ENCODE data around the gene BCLAF1.

BCLAF1 gene

GRCh38 chr6:136323431-136324112 lies 33.9 kb upstream of the BCLAF1 start:
- Histone ChIP-seq H3K4me1 (ENCODE audit: insufficient read depth, low read length, severe bottlenecking) (peaks cover 13% of the 10 kb centered on the region), H2AFZ (ENCODE audit: low read length) (no peak overlapping the region), H4K20me1 (ENCODE audit: insufficient read depth, low read length) (no peaks in the 10 kb centered on the region), H3K9me2 (ENCODE audit: low read depth, low read length) (no peaks in the 10 kb centered on the region), H3K4me3 (ENCODE audit: low read depth, low read length, poor library complexity, severe bottlenecking) (no peak overlapping the region), H3K9me3 (ENCODE audit: low read length) (no peaks in the 10 kb centered on the region), H3K4me2 (ENCODE audit: low read length) (no peak overlapping the region), H3K36me3 (ENCODE audit: insufficient read depth, low read length) (no peaks in the 10 kb centered on the region), H3K79me2 (ENCODE audit: insufficient read depth, low read length) (no peaks in the 10 kb centered on the region), H3K9ac (ENCODE audit: low read length) (no peak overlapping the region), H3F3A (ENCODE audit: insufficient read depth, low read length) (peaks cover 3% of the 10 kb centered on the region; the same call in 1 of the 2 replicates), H3K27me3 (ENCODE audit: insufficient read depth, low read length) (peaks cover 3% of the 10 kb centered on the region; the same call in 1 of the 2 replicates), H3K27ac (ENCODE audit: low read depth, low read length, poor library complexity, severe bottlenecking) (no peak overlapping the region)
- TF ChIP-seq CTCF (IDR thresholded peaks at IDR 0.05; ENCODE audit: low read length) = no peak
- no peak for TF ChIP-seq EZH2 (IDR thresholded peaks at IDR 0.05; ENCODE audit: borderline replicate concordance, low read length)

- H3K4me1 ChIP-seq (ENCODE audit: insufficient read depth, low read length, severe bottlenecking) = no peaks in the 10 kb centered on the region
- H3K27ac ChIP-seq (ENCODE audit: low read depth, low read length, poor library complexity, severe bottlenecking) = no peak overlapping the region
- no peak overlapping the region for H3K9ac ChIP-seq (ENCODE audit: low read length)
- H3K9me3 ChIP-seq (ENCODE audit: low read length) = no peaks in the 10 kb centered on the region
- H3K79me2 ChIP-seq (ENCODE audit: insufficient read depth, low read length) = no peaks in the 10 kb centered on the region
- no peaks in the 10 kb centered on the region for H3K9me2 ChIP-seq (ENCODE audit: low read depth, low read length)
- no peak overlapping the region for H2AFZ ChIP-seq (ENCODE audit: low read length)
- no peaks in the 10 kb centered on the region for H4K20me1 ChIP-seq (ENCODE audit: insufficient read depth, low read length)
- H3F3A ChIP-seq (ENCODE audit: insufficient read depth, low read length) = peaks cover 3% of the 10 kb centered on the region; the same call in 1 of the 2 replicates
- H3K36me3 ChIP-seq (ENCODE audit: insufficient read depth, low read length) = no peaks in the 10 kb centered on the region
- TF ChIP-seq CTCF (IDR thresholded peaks at IDR 0.05; ENCODE audit: low read length) (no peak), EZH2 (IDR thresholded peaks at IDR 0.05; ENCODE audit: borderline replicate concordance, low read length) (no peak)
- no peak overlapping the region for H3K4me3 ChIP-seq (ENCODE audit: low read depth, low read length, poor library complexity, severe bottlenecking)
- no peak overlapping the region for H3K4me2 ChIP-seq (ENCODE audit: low read length)
- peaks cover 3% of the 10 kb centered on the region; the same call in 1 of the 2 replicates for H3K27me3 ChIP-seq (ENCODE audit: insufficient read depth, low read length)
These were observed 30.1 kb upstream of the BCLAF1 start for GRCh38 chr6:136319732-136320131.

GRCh38 chr6:136318676-136319075 lies 29.0 kb upstream of the BCLAF1 start:
- no peaks in the 10 kb centered on the region for H3K79me2 ChIP-seq (ENCODE audit: insufficient read depth, low read length)
- H3K27ac ChIP-seq (ENCODE audit: low read depth, low read length, poor library complexity, severe bottlenecking) = no peak overlapping the region
- no peak overlapping the region for H3K4me3 ChIP-seq (ENCODE audit: low read depth, low read length, poor library complexity, severe bottlenecking)
- H3K27me3 ChIP-seq (ENCODE audit: insufficient read depth, low read length) = peaks cover 3% of the 10 kb centered on the region; the same call in 1 of the 2 replicates
- H3F3A ChIP-seq (ENCODE audit: insufficient read depth, low read length) = peaks cover 3% of the 10 kb centered on the region; the same call in 1 of the 2 replicates
- no peak for TF ChIP-seq EZH2 (IDR thresholded peaks at IDR 0.05; ENCODE audit: borderline replicate concordance, low read length)
- no peak for TF ChIP-seq CTCF (IDR thresholded peaks at IDR 0.05; ENCODE audit: low read length)
- H3K4me2 ChIP-seq (ENCODE audit: low read length) = no peak overlapping the region
- no peaks in the 10 kb centered on the region for H3K9me3 ChIP-seq (ENCODE audit: low read length)
- no peak overlapping the region for H3K9ac ChIP-seq (ENCODE audit: low read length)
- no peaks in the 10 kb centered on the region for H4K20me1 ChIP-seq (ENCODE audit: insufficient read depth, low read length)
- no peaks in the 10 kb centered on the region for H3K36me3 ChIP-seq (ENCODE audit: insufficient read depth, low read length)
- H2AFZ ChIP-seq (ENCODE audit: low read length) = no peak overlapping the region
- no peaks in the 10 kb centered on the region for H3K4me1 ChIP-seq (ENCODE audit: insufficient read depth, low read length, severe bottlenecking)
- no peaks in the 10 kb centered on the region for H3K9me2 ChIP-seq (ENCODE audit: low read depth, low read length)
